HG02852 (cell line): ENCODE measurements around the gene CD300A.
A peak's percentile ranks its signal among the peaks of the same experiment; 100 is the strongest.

Experiments used
- ATAC-seq: cut with Tn5 transposase; IDR thresholded peaks from one replicate; pipeline ENCODE4 v1.9.1; 2021; ENCODE audit warnings: mild to moderate bottlenecking, moderate library complexity; ENCODE audit not compliant: unreplicated experiment

Gene CD300A

DNA sequence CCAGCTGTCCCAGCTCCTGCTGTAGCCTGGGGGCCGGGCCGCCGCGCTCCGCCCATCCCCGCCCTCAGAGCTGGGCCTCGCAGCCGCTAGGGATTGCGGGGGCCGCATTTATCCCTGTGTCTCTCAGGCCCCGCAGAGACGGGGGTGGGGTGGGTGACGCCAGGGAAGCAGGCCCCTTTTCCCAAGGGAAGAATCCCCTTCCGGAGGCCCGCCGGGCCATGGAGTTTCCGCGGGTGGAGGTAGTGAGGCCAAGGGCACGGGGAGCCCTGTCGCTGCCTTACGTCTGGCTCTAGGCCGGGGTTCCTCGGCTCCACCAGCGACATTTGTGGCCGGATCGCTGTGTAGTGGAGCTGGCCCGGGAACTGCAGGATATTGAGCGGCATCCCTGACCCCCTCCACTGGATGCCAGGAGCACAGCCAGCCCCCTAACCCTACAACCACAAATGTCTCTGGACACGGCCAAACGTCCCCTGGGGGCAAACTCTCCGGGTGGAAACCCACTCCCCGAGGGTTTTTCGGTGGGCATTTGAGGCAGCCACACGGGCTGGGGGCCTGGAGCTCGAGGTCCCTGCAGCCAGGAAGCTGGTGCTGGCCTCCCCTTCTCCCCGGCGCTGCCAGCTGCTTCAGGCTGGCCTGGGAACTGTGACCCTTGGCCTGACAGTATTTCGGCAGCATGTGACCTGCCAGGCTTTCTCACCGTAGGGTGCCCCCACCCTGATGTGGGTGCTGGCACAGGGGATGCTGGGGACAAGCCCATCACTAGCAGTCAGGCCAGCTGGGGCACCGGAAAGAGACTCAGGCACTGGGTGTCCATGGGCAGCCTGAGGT lies 12.0 kb upstream of the CD300A start:
- peak; percentile 39 for ATAC-seq

DNA sequence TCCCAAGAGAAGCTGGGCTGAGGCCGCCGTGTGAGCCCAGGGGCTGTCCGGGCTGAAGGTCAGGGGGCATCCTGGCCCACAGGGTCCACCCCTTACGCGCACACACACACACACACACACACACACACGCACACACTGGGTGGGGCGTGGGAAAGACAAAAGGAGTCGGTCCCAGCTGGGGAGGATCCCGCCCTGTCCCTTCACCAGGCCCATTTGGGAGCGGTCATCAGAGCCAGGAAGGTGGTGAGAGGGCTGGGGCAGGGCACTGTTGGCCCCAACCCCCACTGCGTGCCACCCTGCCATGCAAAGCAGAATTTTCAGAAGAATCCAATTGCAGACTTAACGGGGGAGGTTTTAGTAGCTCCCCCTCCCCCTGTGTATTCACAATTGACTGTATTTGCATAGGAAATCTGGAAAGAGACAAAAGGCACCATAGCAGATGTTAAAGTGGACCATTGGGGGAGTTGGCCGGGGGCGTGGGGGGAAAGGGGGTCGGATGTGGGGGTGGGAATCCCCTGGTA lies 11.3 kb upstream of the CD300A start:
- ATAC-seq: no peak

DNA sequence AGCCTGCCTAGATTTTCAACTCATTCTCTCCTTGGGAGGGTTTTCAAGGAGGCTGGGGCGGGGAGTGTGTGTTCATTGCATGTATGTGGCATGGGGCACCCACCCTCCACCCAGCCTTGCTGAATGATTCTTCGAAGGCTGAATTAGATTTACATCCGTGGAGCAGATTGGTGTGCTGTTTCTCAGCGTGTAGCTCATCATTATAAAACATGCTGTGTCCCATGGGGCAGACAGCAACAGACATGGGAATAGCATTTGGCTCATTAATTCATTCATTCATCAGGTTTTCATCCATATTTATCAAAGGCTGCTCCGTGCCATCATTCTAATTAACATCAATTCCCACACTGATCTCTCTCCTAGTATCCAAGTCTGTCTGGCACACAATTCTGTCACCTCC lies 10.6 kb upstream of the CD300A start:
- ATAC-seq: no peak

DNA sequence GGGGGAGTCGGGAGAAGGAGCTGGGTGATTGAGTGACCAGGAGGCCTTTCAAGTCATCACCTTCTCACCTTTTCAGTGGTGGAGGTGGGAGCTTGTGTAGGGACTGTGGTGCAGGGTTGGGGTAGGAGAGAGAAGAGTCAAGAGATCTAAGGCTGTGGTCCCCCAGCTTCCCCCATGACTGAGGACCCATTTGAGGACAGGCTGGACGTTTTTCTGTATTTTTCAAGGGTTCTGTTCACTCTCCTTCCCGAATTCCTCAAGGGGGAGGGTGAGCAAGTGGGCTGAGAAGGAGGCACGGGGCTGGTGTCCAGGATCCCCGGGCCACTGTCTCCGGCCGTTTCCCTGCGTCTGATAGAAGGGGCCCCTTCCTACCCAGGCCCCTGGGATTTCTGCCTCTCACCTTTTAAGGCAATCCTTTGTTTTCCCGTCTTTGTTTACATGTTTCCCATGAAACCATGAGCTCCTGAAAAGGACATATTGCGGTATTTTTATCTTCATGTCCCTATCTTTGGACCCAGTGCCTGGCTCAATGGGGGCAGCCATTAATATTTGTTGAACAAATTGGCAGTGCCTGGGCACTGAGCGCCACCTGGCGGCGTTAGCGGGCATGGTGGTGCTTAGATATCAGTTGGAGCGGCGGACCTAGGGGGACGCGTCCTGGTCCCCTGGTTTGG lies 9.2 kb upstream of the CD300A start:
- ATAC-seq: no peak

DNA sequence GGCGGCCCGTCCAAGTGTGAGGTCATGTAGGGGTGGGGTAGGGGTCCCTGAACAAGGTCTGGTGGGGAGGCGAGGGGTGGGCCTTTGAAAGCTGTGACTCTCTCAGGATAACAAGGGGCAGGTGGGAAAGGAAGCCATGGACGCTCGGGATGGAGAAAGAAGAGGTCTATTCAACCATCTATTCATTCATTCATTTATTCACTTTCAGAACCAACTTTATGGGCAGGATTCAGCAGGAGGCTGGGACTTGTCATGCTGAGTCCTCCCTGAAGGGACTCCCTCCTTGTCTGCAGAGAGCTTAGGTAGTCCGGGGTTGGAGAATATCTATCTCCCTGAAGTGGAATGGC lies 8.6 kb upstream of the CD300A start:
- no peak for ATAC-seq

DNA sequence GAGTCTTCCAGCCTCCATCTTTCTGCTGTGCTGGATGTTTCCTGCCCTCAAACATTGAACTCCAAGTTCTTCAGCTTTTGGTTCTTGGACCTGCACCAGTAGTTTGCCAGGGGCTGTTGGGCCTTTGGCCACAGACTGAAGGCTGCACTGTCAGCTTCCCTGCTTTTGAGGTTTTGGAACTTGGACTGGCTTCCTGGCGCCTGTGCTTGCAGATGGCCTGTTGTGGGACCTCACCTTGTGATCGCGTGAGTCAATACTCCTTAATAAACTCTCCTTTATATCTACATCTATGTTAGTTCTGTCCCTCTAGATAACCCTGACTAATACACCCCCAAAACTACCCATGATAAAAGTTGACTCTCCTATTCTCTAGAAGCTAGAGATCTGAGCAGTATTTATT lies 7.6 kb upstream of the CD300A start:
- ATAC-seq: no peak

DNA sequence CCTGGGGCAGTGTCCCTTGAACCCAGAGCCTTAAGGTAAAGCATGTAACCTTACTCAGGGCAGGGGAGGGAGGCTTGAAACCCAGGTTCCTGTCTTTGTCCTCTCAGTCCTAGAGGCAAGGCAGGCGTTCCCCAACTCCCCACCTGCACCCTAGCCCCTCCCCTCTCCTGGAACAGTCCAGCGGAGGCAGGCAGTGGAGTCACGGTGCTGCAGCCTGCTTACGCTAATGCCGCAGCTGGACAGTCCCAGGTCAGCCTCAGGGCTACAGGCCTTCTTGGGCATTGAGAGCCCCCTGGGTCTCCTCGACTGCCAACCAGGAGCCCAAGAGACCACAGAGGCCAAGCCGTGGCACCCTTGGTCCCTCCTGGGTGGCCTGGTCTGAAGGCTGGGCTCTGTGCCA lies 6.8 kb upstream of the CD300A start:
- no peak for ATAC-seq

DNA sequence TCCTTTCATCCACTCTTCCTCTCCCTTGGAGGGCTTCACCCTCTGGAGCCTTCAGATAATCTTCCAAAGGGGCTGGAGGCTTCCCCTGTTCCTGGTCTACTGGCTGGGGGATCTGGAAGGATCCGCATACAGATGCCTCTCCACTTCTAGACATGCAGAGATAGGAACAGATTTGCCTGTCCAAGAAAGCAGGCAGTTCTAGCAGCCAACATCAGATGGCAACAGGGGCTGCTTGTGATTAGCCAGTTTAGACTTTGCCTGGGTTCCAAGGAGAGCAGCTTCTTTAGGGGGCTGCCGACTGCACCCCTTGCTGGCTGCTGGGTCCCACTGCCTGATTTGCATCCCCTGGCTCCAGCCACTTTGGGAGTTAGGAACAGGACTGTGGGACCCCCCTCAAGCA lies 6.2 kb upstream of the CD300A start:
- ATAC-seq: no peak

DNA sequence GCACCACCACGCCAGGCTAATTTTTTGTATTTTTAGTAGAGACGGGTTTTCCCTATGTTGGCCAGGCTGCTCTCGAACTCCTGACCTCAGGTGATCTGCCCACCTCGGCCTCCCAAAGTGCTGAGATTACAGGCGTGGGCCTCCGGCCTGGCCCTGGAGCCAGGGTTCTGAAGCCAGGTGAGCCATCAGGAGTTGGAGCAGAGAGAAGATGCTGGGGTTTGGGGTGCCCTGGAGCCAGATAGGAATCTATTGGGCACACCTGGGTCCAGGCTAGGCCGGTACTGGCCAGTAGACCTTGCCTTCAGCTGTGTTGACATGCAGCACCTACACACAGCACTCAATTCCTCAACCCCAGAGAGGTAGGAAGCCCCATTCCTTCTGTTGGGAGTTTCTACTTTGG lies 5.4 kb upstream of the CD300A start:
- ATAC-seq: no peak

DNA sequence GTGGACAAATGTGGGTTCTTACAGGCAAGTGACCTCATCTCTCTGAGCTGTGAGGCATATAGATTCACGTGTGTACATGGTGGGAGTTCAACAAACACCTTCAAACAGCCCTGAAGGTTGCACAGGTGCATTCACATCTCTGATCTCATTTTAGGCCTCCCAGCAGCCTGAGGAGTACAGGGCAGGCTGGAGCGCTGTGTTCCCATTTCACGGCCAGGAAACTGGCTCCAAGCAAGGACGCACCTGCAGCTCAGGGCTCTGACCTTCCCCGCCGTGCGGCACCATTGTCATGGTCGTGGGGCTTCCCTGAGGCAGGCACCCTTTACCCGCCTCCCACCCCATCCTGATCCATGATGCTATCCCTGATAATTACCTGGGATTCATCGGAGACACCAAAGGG lies 4.8 kb upstream of the CD300A start:
- ATAC-seq: no peak

DNA sequence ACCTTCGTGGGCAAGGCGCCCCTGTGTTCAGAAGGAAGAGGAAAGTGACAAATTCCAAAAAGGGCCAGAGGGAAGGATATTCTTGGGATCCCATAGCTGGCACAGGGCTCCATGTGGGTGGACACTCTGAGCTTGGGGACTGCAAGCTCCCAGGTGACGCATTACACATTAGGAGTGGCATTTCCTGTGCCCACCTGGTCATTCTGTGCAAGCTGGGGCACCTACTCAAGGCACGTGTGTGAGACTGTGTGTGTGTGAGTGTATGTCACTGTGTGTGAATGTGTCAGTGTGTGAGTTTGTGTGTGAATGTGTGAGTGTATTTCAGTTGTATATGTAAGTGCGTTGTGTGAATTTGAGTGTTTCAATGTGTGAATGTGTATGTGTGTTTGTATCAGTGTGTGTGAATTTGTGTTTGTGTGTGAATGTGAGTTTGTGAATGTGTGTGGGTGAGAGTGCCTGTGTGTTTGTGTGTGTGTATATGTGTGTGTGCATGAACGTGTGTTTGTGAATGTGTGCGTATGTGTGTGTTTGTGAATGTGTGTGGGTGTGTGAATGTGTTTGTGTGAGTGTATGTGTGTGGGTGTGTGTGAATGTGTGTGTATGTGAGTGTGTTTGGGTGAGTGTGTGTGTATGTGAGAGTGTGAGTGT lies 1.6 kb upstream of the CD300A start:
- ATAC-seq: no peak

DNA sequence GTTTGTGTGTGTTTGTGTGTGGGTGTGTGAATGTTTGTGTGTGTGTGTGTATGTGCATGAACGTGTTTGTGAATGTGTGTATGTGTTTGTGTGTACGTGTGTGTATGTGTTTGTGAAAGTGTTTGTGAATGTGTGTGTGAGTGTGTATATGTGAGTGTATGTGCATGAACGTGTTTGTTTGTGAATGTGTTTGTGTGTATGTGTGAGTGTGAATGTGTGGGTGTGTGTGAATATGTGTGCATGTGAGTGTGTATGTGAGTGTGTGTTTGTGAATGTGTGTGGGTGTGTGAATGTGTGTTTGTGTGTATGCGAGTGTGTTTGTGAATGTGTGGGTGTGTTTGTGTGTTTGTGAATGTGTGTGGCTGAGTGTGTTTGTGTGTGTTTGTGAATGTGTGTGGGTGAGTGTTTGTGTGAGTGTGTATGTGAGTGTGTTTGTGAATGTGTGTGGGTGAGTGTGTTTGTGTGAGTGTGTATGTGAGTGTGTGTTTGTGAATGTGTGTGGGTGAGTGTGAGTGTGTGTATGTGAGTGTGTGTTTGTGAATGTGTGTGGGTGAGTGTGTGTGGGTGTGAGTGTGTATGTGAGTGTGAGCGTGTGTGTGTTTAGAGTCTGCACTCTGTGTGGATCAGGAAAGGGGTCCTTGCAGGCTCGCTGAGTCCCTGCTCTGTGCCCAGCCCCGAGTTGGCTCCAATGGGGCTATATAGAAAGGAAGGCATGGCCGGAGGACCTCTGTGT lies 890 bp upstream of the CD300A start:
- no peak for ATAC-seq

DNA sequence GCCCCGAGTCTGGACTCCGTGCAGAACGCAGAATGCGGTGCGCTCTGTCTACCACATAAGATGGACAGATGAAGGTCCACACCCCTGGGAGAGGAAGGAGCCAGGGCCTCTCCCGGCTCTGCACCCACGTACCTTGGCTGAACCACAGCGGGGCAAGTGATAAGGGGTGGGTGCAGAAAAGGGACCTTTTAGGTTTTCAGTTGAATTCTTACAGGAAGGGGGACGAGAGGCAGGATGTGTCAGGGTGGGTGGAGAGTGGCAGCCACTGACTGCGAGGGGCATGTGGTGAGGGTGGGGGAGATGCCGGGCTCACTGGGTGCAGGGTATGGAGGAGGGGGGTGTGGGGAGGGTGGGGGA lies 372 bp downstream of the CD300A start:
- ATAC-seq: no peak

DNA sequence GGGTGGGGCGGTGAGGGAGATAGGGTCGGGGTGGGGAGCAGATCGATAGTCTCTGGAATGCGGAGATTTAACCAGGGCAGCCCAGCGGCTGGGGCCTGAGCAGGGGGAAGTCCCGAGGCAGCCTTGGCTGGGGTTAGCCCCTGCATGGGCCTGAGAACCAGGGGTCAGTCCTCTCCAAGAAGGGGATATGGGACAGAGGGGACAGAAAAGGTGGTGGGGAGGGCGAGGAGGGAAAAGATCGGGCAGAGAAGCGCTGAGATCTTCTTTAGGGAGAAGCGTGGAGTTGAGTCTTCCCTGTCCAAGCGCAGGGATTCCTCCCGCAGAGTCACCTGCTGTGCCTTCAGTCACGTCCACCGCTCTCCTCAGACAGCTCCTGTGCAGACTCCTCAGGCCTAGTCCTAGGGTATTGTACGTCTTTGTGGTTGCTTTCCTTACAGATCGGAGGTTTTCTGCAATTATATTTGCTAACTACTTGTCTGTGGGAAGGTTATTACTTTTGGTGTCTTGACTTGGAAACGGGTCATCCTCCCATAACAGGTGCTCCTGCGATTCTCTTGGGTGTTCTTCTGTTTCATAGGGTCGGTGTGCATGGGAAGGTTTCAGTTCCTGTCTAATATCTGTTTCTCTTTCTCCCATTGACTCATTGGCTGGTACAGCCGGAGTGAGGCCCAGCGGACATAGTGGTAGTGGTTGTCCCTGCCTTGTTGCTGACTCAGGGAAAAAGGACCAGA lies 952 bp downstream of the CD300A start:
- peak; percentile 77 for ATAC-seq

DNA sequence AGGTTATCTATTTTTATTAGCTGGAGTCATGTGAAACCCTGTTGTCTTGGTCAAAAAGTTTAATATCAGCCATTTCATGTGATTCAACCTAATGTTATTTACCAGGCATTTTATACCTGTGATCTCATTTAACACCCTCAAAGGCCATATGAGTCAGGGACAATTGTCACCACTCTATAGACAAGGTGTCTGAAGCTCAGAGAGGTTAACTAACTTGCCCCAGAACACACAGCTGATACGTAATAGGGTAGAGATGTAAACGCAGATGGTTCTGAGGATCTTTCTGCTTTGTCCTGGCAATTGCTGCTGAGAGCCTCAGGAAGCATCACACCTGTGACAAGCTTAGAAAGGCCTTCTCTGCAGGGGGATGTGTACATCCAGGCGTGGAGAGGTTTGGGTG lies 4.9 kb downstream of the CD300A start:
- no peak for ATAC-seq

DNA sequence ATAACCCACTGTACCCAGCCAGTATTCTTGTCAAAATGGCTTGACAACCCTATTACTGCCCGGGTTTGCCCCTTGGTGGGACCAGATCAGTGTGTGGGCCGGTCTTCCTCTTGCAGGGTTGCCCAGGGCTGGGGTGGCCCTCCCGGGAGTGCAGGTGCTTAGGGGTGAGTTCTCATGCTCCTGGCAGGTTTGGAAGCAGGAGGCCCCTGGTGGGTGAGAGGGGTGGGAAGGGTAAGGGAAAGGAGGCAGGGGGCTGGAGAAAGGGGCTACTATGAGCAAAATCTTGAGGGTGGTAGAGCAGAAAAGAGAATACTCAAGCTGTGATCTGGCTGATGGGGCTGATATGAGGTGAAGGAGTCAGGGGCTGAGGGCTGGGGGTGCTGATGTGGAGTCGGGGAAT lies 6.5 kb downstream of the CD300A start:
- no peak for ATAC-seq

DNA sequence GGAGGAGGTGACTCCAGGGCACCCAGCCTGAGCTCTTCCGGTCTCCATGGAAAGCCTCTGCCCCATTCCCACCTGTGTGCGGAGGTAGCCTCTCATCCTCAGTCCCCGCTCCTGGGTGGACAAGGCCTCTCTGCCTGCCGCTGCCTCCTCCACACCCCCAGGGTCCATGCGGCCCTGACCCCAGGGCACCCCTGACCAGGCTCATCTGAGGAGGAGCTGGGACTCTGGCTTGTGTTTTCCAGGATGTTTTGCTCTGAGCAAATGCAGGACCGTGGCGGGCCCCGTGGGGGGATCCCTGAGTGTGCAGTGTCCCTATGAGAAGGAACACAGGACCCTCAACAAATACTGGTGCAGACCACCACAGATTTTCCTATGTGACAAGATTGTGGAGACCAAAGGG lies 6.9 kb downstream of the CD300A start:
- ATAC-seq: no peak

DNA sequence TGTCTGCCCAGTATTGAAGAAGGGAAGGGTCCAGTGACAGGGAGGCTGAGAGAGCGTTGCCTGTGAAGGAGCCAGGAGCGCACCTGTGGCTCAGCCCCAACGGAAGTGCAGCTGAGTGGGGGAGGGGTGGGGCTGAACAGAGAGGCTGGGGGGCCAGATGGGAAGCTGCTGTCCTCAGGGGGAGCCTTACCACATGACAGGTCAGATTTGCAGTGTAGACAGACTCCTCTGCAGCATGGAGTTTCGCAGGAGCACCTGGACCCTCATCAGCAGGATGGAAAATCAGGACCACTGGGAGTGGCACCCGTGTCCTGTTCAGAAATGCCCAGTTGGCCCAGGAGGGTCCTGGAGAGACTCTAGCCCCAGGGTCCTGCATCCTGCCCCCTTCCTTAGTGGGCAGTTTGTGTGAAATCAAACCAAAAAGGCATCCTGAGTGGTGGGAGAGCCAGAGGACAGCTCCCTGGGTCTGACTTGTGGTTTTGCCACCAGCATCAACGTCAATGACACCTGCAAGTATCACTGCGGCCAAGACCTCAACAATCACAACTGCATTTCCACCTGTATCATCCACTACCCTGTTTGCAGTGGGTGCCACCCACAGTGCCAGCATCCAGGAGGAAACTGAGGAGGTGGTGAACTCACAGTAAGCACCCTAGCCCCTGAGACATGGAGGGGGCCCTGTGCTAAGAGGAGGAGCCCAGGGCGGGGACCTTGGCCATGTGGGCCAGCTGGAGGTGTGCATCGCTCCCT lies 7.8 kb downstream of the CD300A start:
- no peak for ATAC-seq

DNA sequence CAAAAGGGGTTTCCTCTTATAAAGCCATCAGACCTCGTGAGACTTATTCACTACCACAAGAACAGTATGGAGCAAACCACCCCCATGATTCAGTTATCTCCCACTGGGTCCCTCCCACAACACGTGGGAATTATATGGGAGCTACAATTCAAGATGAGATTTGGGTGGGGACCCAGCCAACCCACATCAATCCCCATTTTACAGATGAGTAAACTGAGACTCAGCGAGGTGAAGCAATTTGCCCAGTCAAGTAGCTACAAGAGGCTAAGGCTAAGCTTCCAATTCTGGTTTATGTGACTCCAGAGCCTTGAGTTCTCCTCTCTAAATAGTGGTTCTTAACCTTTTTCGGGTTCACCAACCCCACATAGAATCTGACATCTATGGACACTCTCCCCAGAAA lies 8.8 kb downstream of the CD300A start:
- no peak for ATAC-seq

DNA sequence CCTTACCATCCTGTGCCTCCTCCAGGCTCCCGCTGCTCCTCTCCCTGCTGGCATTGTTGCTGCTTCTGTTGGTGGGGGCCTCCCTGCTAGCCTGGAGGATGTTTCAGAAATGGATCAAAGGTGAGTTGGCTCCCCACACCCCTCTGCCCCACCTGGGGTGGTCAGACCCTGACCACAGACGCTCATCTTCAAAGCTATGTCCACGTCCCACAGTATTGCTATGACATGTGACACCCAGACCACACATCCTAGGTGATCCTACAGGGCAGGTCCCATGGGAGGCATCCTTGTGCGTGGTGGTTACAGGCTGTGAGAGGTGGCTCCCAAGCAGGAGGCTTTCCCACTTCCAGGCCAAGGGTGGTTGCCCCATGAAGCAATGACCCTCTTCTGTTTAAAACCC lies 11.0 kb downstream of the CD300A start:
- no peak for ATAC-seq
